Measurements from ENCODE around the gene TRAPPC13.

The TRAPPC13 gene

DNA sequence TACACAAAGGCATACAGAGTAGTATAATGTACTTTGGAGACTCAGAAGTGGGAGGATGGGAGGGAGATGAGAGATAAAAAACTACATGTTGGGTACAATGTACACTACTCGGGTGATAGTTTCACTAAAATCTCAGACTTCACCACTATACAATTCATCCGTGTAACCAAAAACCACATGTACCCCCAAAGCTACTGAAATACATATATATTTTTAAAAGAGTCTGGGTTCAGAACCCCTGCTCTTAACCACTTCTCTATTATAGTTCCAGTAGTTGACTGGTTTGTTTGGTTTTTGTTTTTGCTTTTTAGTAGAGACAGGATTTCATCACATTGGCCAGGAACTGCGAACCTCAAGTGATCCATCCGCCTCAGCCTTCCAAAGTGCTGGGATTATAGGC lies 74.5 kb downstream of the TRAPPC13 start:
- DNase-seq (ENCODE audit: low read depth) = no peak
- no peak overlapping the region for H3K4me3 ChIP-seq (ENCODE audit: low read depth, low read length)
- no peak for TF ChIP-seq CTCF (IDR thresholded peaks at IDR 0.05; ENCODE audit: control insufficient read depth, extremely low read depth, insufficient read depth)

- no peak overlapping the region for H3K4me3 ChIP-seq (ENCODE audit: low read depth, low read length)
- TF ChIP-seq CTCF (IDR thresholded peaks at IDR 0.05; ENCODE audit: control insufficient read depth, extremely low read depth, insufficient read depth) = no peak
- no peak for DNase-seq (ENCODE audit: low read depth)
Measured at GRCh38 chr5:65702036-65702435, 77.2 kb downstream of the TRAPPC13 start.

DNA sequence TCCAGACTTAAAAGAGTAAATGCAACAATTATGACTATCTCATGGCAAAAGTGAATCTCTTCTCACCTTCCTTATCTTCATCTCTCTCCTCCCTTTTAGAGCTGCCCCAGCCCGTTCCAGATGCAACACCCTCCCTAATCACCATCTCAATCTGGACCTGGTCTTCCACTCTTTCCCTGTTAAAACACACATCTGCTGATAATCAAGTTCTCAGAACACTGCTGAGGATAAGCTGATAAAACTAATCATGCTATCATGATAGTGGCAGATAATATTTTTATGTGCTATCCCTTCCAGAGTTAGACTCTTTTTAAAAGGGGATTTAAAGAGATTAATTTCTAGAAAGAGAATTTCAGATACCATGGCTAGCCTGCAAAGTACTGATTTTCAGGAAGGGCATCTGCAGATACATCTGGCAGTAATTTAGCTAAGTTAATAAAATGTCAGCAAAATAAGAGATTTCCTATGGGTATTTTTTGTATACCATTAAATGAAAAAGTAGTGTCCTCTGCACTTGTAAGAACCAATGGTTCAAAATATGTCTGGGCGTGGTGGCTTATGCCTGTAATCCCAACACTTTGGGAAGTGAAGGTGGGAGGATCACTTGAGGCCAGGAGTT lies 79.9 kb downstream of the TRAPPC13 start:
- H3K4me3 ChIP-seq (ENCODE audit: low read depth, low read length) = no peak overlapping the region
- no peak for DNase-seq (ENCODE audit: low read depth)
- no peak for TF ChIP-seq CTCF (IDR thresholded peaks at IDR 0.05; ENCODE audit: control insufficient read depth, extremely low read depth, insufficient read depth)

DNA sequence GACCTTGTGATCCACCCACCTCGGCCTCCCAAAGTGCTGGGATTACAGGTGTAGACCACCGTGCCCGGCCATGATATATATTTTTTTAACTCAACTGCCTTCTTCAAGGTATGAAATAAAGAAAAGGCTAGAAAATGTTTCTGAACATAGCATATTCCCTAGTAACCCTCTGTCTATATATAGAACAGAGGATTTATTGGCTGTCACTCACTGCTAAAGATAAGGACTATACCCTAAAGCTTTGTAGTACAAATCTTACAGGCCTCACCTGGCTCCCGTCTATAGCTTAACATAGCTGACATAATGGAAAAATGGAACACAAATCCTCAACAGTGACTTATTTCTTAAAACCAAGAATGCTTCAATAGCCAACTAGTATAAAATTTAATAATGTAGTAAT lies 82.8 kb downstream of the TRAPPC13 start:
- TF ChIP-seq CTCF (IDR thresholded peaks at IDR 0.05; ENCODE audit: control insufficient read depth, extremely low read depth, insufficient read depth) = no peak
- DNase-seq (ENCODE audit: low read depth) = no peak
- no peak overlapping the region for H3K4me3 ChIP-seq (ENCODE audit: low read depth, low read length)

DNA sequence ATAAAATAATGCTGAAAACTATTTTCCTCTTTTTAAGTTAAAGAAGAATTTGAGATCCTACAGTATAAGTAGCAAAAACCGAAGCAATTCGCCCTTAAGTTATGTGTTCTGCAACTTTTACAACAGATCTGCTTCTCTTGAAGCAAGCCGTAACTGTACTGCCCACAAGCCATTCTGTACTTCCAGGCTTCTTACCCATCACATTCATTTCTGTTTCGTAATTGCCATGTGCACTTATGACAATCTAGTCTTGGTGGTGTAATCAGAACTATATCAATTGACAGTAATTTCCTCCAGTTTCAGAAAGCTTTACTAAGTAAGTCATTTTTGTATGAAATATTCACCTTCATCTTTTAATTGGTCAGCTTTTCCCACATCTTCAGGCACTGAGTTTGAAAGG lies 83.3 kb downstream of the TRAPPC13 start:
- no peak for DNase-seq (ENCODE audit: low read depth)
- H3K4me3 ChIP-seq (ENCODE audit: low read depth, low read length) = no peak overlapping the region
- no peak for TF ChIP-seq CTCF (IDR thresholded peaks at IDR 0.05; ENCODE audit: control insufficient read depth, extremely low read depth, insufficient read depth)
